Stimulated activated CD8-positive, alpha-beta memory T cell treated with anti-CD3 and anti-CD28 coated beads, Interleukin-4, amount 100 ng/mL, for 1 hour (primary cell): Measurements from ENCODE around the gene ADH6.
"Not testable (repeated sequence)": the region's sequence is repeated elsewhere in the genome, so short reads cannot be mapped to it uniquely, and the experiment has no call there.

ENCODE experiments used
- DNase-seq, 2 donors: peaks; one replicate each; pipeline ENCODE4 v3.0.0-alpha.2; 2020; ENCODE audit warnings: low read depth in 2 of 2, low spot score in 1 of 2

ADH6 gene

GRCh38 chr4:99200138-99200537, 18.9 kb downstream of the ADH6 start:
- no peak for DNase-seq

DNA sequence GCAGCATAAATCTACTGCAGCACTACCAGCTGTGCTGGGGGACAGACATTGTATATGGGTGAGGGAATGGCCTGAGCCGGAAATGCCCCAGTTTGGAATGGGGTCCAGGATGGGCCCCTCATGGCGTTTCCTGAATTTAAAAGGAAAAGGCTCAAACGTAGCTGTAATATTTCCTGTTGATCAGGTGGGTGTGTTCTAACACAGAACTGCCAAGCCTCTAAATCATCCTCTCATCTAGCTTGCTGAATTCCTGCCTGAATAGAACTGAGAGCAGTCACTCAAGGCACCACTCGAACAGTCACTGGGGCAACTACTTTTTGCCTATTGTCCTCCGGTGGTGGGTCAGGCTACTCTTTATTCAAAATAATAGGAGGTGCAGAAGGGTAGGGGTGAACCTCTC, 28.7 kb downstream of the ADH6 start:
- no peak for DNase-seq

- not testable (repeated sequence) for DNase-seq
Observed at GRCh38 chr4:99189900-99190299, 29.1 kb downstream of the ADH6 start.

DNA sequence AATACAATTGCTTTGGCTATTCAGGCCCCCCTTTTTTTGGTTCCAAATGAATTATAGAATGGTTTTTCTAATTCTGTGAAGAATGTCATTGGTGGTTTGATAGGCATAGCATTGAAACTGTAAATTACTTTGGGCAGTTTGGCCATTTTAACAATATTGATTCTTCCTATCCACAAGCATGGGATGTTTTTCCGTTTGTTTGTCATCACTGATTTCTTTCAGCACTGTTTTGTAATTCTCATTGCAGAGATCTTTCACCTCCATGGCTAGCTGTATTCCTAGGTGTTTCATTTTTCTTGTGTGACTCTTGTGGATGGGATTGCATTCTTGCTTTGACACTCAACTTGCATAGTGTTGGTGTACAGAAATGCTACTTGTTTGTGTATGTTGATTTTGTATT, 33.0 kb downstream of the ADH6 start:
- no peak for DNase-seq

DNA sequence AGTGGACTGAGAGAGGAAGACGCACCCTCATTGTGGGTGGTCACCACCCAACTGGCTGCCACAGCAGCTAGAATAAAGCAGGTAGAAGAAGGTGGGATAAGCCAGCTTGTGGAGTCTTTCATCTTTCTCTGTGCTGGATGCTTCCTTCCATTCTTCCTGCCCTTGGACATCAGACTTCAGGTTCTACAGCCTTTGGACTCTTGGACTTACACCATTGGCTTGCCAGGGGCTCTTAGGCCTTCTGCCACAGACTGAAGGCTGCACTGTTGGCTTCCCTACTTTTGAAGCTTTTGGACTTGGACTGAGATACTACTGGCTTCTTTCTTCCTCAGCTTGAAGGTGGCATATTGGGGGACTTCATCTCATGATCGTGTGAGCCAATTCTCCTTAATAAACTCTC, 33.5 kb downstream of the ADH6 start:
- no peak for DNase-seq

DNA sequence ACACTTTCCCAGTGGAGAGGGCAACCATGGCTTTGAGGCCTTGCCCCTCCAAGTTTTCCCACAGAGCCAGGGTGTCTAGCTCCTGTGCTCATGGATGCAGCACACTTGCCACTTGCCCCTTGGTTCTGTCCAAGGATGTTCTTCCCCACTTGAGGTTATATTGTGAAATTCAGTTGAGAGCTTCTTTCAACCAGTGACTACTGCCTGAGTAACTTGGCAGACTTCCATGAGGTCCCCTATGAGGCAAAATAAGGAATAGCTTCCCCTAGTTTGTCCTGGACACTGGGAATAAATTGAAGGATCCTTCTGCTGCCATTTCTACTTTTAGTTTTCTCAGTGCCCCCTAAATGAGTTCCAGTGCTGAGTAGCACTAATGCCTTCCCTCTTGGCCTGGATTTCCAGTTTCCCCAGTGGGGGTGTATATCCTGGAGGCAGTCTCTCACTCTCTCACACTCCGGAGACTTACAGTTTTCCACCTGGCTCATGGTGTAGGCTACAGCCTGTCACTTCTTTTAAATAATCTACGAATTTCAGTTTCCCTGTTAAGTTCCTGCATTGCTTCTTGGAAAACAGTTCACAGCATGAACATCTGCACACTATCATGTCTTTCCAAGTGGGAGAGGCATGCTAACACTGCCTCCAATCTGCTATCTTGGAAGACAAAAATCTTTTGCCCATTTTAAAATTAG, 38.5 kb downstream of the ADH6 start:
- no peak for DNase-seq

DNA sequence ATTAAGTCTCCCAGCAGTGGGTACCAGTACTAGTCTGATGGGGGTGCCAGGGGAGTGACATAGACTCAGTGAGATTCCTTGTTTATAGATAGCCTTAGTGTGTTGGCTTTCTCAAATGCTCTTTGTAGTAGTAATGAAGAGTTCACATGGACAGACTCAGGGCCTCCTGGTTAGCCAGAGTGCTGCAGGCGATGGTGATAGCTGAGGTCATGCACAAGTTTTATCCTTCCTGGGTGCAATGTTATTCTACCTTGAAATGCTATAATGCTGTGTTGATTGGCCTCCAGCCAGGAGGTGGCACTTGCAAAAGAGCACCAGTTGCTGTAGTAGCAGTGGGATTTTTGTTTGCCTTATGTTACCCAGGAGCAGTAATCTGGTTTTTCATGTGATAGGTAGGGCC, 39.4 kb downstream of the ADH6 start:
- DNase-seq: no peak

GRCh38 chr4:99179178-99179577, 39.9 kb downstream of the ADH6 start:
- no peak for DNase-seq

DNA sequence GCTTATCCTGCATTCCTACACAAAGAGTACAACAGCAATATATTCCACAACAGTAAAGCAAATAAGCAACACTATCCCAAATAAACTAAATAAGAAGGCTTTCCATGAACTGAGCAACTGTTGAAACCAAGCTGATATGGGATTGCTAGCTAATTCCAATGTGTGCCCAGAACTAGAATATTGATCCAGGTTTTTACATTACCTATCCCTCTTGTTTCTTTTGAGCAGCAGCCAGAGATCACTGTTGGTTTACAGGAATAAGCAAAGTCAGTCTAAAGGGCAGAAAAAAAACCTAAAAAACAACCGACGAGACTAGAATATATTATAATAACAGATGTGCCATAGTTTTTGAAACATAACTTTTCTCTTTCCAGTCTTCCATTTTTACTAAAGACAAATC, 52.5 kb downstream of the ADH6 start:
- DNase-seq: no peak

DNA sequence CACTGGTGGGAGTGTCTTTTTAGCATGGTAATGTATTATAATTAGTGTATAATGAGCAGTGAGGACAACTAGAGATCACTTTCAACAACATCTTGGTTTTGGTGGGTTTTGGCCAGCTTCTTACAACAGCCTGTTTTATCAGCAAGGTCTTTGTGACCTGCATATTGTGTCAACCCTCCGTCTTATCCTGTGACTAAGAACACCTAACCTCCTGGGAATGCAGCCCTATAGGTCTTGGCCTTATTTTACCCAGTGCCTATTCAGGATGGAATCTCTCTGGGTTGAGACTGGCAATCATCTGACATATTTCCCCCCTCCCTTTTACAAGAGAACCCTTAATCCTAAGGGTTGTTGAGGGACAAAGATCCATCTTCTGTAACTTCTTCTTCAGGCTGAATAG, 53.1 kb downstream of the ADH6 start:
- no peak for DNase-seq

- no peak for DNase-seq
Observed at GRCh38 chr4:99161373-99162099, 57.5 kb downstream of the ADH6 start.

DNA sequence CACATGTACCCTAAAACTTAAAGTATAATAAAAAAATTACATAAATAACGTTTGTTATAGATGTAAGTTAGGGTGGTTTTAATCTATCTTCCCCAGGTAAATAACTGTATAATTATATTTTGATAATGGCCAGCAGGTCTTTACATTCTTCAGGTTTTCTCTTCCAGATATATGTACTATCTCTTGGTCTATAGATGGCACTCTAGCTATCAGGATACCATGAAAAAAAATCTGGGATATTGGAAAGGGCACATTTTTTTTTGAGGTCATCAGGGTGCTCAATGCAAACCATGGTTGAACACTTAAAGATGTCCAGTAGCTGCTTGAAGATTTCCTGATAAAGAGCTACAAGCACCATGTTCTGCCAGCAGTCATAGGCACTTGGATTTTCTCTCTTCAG, 59.3 kb downstream of the ADH6 start:
- no peak for DNase-seq

DNA sequence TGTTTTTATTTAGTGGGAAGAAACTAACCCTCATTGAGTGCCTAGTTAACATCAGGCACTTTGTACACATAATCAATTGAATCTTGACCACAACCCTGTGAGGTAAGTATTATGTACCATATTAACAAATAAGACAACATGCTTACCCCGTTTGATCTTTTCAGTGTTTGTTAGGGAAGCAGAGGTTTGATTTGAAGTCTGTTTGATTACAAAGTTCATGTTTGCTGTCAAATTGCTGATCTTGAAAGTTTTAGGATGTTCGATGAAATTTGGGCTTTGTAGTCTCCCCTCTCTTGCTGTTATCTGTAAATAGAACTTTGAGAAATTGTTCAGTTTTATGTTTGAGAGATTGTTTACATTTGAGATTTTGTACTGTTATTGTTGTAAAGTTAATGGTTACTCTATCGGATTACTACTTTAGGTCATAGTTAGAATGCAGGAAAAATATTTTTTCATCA, 61.5 kb downstream of the ADH6 start:
- DNase-seq: no peak

- DNase-seq: no peak
Observed at GRCh38 chr4:99156992-99157391, 62.1 kb downstream of the ADH6 start.

- no peak for DNase-seq
Observed at GRCh38 chr4:99154658-99155342, 64.2 kb downstream of the ADH6 start.
